HEK293 (cell line): ENCODE results near the gene MYO7A.

Experiments
- ZNF335 ChIP-seq: fragments of 450-650 bp; formaldehyde crosslinking; conservative IDR thresholded peaks from 2 replicates; pipeline ENCODE4 v1.5.1; 2016; ENCODE audit warnings: missing biosample characterization, missing genetic modification characterization
- TF ChIP-seq, protein P1 (sequence below): fragments of 450-650 bp; formaldehyde crosslinking; IDR thresholded peaks from 2 replicates; pipeline ENCODE4 v1.5.1; 2016; ENCODE audit warnings: missing biosample characterization, missing genetic modification characterization
- TF ChIP-seq, protein P2 (sequence below): fragments of 450-650 bp; formaldehyde crosslinking; IDR thresholded peaks from 2 replicates; pipeline ENCODE4 v1.5.1; 2016; ENCODE audit warnings: missing biosample characterization, missing genetic modification characterization

DNA sequence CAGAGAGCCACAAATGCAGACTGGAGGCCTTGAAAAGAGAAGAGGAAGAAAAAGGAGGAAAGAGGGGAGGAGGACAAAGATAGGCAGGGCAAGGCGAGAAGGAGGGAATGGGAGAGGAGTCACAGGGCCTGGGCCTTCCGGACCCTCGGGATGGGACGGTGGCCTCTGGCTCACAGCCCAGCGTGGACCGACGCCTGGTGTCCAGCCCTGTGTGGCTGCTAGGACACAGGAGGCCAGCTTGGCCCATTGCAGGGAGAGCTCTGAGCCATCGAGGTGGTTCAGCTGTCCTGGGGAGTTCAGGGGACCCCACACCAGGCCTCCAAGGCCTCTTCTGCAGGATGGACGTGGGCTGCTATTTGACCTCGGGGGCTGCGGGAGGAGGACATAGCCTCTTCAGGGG is 9.4 kb downstream of the MYO7A start:
- TF ChIP-seq, protein P1, sequence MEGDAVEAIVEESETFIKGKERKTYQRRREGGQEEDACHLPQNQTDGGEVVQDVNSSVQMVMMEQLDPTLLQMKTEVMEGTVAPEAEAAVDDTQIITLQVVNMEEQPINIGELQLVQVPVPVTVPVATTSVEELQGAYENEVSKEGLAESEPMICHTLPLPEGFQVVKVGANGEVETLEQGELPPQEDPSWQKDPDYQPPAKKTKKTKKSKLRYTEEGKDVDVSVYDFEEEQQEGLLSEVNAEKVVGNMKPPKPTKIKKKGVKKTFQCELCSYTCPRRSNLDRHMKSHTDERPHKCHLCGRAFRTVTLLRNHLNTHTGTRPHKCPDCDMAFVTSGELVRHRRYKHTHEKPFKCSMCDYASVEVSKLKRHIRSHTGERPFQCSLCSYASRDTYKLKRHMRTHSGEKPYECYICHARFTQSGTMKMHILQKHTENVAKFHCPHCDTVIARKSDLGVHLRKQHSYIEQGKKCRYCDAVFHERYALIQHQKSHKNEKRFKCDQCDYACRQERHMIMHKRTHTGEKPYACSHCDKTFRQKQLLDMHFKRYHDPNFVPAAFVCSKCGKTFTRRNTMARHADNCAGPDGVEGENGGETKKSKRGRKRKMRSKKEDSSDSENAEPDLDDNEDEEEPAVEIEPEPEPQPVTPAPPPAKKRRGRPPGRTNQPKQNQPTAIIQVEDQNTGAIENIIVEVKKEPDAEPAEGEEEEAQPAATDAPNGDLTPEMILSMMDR (tag by site-specific recombination), result no peak
- TF ChIP-seq, protein P2, sequence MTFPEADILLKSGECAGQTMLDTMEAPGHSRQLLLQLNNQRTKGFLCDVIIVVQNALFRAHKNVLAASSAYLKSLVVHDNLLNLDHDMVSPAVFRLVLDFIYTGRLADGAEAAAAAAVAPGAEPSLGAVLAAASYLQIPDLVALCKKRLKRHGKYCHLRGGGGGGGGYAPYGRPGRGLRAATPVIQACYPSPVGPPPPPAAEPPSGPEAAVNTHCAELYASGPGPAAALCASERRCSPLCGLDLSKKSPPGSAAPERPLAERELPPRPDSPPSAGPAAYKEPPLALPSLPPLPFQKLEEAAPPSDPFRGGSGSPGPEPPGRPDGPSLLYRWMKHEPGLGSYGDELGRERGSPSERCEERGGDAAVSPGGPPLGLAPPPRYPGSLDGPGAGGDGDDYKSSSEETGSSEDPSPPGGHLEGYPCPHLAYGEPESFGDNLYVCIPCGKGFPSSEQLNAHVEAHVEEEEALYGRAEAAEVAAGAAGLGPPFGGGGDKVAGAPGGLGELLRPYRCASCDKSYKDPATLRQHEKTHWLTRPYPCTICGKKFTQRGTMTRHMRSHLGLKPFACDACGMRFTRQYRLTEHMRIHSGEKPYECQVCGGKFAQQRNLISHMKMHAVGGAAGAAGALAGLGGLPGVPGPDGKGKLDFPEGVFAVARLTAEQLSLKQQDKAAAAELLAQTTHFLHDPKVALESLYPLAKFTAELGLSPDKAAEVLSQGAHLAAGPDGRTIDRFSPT, result no peak
- no peak for TF ChIP-seq ZNF335 (tag by site-specific recombination)
